ENCODE measurements around the gene GHR. TPM values are rescaled to one million over a fixed set of nuclear protein-coding genes. Genes with fewer than 3 reads are reported as not detected.

GHR gene
- total RNA-seq, 6 donors from 2014 or later: 3.0 to 7.4 (median 4.2) TPM

- Histone ChIP-seq H3K4me1 (no peaks in the 10 kb centered on the region), H3K27ac (no peak overlapping the region), H3K4me3 (no peak overlapping the region), H3K27me3 (no peaks in the 10 kb centered on the region), H3K36me3 (no peaks in the 10 kb centered on the region), H3K9me3 (no peaks in the 10 kb centered on the region)
- 20 to 25% methylated on average over 4 of the region's 4 CpGs for WGBS, 2 donors
- DNase-seq (no peak), ATAC-seq (ENCODE audit: low FRiP score in 2 of 2) (no peak)
- TF ChIP-seq CTCF (IDR thresholded peaks at IDR 0.05) (peak in 1 of 6 experiments; percentile 24), POLR2AphosphoS5 (IDR thresholded peaks at IDR 0.05) (no peak)
These were observed 322.2 kb downstream of the GHR start for GRCh38 chr5:42745426-42745825.

- no peak for ATAC-seq (ENCODE audit: low FRiP score in 2 of 2)
- no peak for DNase-seq
- no peak for TF ChIP-seq POLR2AphosphoS5 (IDR thresholded peaks at IDR 0.05)
- TF ChIP-seq EP300 (IDR thresholded peaks at IDR 0.05): no peak
- TF ChIP-seq POLR2A (IDR thresholded peaks at IDR 0.05): no peak
- TF ChIP-seq CTCF (IDR thresholded peaks at IDR 0.05): no peak
- H3K4me3 ChIP-seq: no peak overlapping the region
- no peaks in the 10 kb centered on the region for H3K27me3 ChIP-seq
- H3K36me3 ChIP-seq: no peaks in the 10 kb centered on the region
- WGBS, 2 donors: 95 to 98% methylated on average over 3 of the region's 3 CpGs
- no peaks in the 10 kb centered on the region for H3K4me1 ChIP-seq
- H3K9me3 ChIP-seq: no peaks in the 10 kb centered on the region
- H3K27ac ChIP-seq: no peak overlapping the region
These were observed 322.6 kb downstream of the GHR start for GRCh38 chr5:42745856-42746255.

- TF ChIP-seq EP300 (IDR thresholded peaks at IDR 0.05) (no peak), CTCF (IDR thresholded peaks at IDR 0.05) (no peak), POLR2A (IDR thresholded peaks at IDR 0.05) (no peak), POLR2AphosphoS5 (IDR thresholded peaks at IDR 0.05) (no peak)
- no peaks in the 10 kb centered on the region for H3K4me1 ChIP-seq
- ATAC-seq (ENCODE audit: low FRiP score in 2 of 2): no peak
- H3K4me3 ChIP-seq: no peak overlapping the region
- H3K36me3 ChIP-seq: no peaks in the 10 kb centered on the region
- no peaks in the 10 kb centered on the region for H3K9me3 ChIP-seq
- no peak for DNase-seq
- H3K27ac ChIP-seq: no peak overlapping the region
- H3K27me3 ChIP-seq: no peaks in the 10 kb centered on the region
These were observed 325.8 kb downstream of the GHR start for GRCh38 chr5:42749020-42749419.

- DNase-seq: no peak
- ATAC-seq (ENCODE audit: low FRiP score in 2 of 2): peak in 1 of 2 donors; percentile 62
- TF ChIP-seq CTCF (IDR thresholded peaks at IDR 0.05): no peak
- TF ChIP-seq EP300 (IDR thresholded peaks at IDR 0.05): no peak
- TF ChIP-seq POLR2A (IDR thresholded peaks at IDR 0.05): no peak
- no peak for TF ChIP-seq POLR2AphosphoS5 (IDR thresholded peaks at IDR 0.05)
- H3K27ac ChIP-seq: no peak overlapping the region
- H3K4me1 ChIP-seq: no peaks in the 10 kb centered on the region
- H3K36me3 ChIP-seq: no peaks in the 10 kb centered on the region
- H3K4me3 ChIP-seq: no peak overlapping the region
- WGBS, 2 donors: 96 to 97% methylated on average over 5 of the region's 5 CpGs
- no peaks in the 10 kb centered on the region for H3K27me3 ChIP-seq
- no peaks in the 10 kb centered on the region for H3K9me3 ChIP-seq
These were observed 327.3 kb downstream of the GHR start for GRCh38 chr5:42750507-42750906.

GRCh38 chr5:42751044-42751443, 327.8 kb downstream of the GHR start:
- no peak for ATAC-seq (ENCODE audit: low FRiP score in 2 of 2)
- no peaks in the 10 kb centered on the region for H3K36me3 ChIP-seq
- peak in 1 of 2 donors; percentile 22 for DNase-seq
- no peaks in the 10 kb centered on the region for H3K4me1 ChIP-seq
- WGBS, 2 donors: 48 to 54% methylated on average over 5 of the region's 5 CpGs
- H3K27ac ChIP-seq: no peak overlapping the region
- TF ChIP-seq POLR2AphosphoS5 (IDR thresholded peaks at IDR 0.05): no peak
- no peak for TF ChIP-seq POLR2A (IDR thresholded peaks at IDR 0.05)
- TF ChIP-seq EP300 (IDR thresholded peaks at IDR 0.05): no peak
- no peak for TF ChIP-seq CTCF (IDR thresholded peaks at IDR 0.05)
- no peaks in the 10 kb centered on the region for H3K9me3 ChIP-seq
- H3K4me3 ChIP-seq: no peak overlapping the region
- no peaks in the 10 kb centered on the region for H3K27me3 ChIP-seq
